ENCODE data around the gene LRMDA. TPM values are rescaled to one million over a fixed set of nuclear protein-coding genes. Genes with fewer than 3 reads are reported as not detected.

The LRMDA gene
- total and polyA plus RNA-seq, 2 of the 8 experiments (the other 6 are each of a cell fraction or from before 2014, with no cell fraction given) = 0.86 to 2.8 TPM

DNA sequence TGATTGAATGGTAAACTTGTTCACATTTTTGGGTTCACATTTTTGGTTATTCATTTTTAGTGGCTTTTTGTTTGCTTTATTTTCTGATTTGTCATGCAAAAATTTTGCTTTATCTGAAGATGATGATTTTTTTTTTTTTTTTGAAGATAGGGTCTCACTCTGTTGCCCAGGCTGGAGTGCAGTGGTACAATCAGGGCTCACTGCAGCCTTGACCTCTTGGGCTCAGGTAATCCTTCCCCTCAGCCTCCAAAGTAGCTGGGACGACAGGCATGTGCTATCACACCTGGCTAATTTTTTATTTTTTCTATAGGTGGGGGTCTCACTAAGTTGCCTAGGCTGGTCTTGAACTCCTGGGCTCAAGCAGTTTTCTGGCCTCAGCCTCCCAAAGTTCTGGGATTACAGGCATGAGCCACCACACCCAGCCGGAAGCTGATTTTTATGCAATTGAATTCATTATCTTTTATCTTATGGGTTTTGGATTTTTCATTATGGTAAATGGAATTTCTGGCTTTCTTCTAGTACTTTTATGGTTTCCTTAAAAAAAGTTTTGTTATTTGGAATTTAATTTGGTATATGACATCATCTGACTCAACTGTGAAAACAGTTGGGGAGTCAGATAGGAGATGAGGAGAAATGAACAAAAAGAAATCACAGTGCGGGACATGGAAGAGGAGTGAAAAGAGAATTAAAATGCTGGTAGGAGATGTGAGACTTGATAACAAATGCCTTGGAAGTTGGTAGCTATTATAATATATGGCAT lies 158.7 kb downstream of the LRMDA start:
- ChIA-PET POLR2A (ENCODE audit: partially characterized antibody) (no interaction called here), CTCF (ENCODE audit: partially characterized antibody) (no interaction called here)
- H3K36me3 ChIP-seq (ENCODE audit: control insufficient read depth in 2 of 4, insufficient read depth in 4 of 4, low read length in 3 of 4) = no peaks in the 10 kb centered on the region
- H3K18ac ChIP-seq (ENCODE audit: extremely low read depth, low read length) = no peak overlapping the region
- H3K27me3 ChIP-seq (replicated peaks in 1 of 4; ENCODE audit: control insufficient read depth in 3 of 4, extremely low read depth in 1 of 4, insufficient read depth in 3 of 4, low read length in 3 of 4) = no peaks in the 10 kb centered on the region; a peak in 1 of 7 replicates
- H3K4ac ChIP-seq (replicated peaks; ENCODE audit: insufficient read length, low read depth, low read length) = no peak overlapping the region
- H2BK120ac ChIP-seq (replicated peaks; ENCODE audit: low read depth, low read length) = no peak overlapping the region
- 99% methylated on average over 3 of the region's 3 CpGs; no CpG with 5 or more reads in 1 of the 2 experiments for WGBS, 2 experiments (ENCODE audit: extremely low coverage in 1 of 2, insufficient coverage in 1 of 2, insufficient read length in 1 of 2, insufficient replicate concordance in 2 of 2, low coverage in 1 of 2, low lambda C conversion rate in 2 of 2, missing lambda C conversion rate in 1 of 2)
- H2BK12ac ChIP-seq (ENCODE audit: low read depth, low read length) = no peak overlapping the region
- no peak for DNase-seq (ENCODE audit: low read depth in 1 of 2, low spot score in 2 of 2)
- no peaks in the 10 kb centered on the region for H4K20me1 ChIP-seq (replicated peaks in 1 of 2; ENCODE audit: control insufficient read depth in 1 of 2, insufficient read depth in 2 of 2, low read length in 2 of 2)
- H2AK5ac ChIP-seq (ENCODE audit: low read depth, low read length) = no peak overlapping the region
- H3K14ac ChIP-seq (ENCODE audit: insufficient read length) = no peak overlapping the region
- no peak overlapping the region for H3K56ac ChIP-seq (replicated peaks; ENCODE audit: insufficient read length, low read depth, low read length)
- no peak overlapping the region for H3K9ac ChIP-seq (replicated peaks in 1 of 4; ENCODE audit: extremely low read depth in 1 of 4, low read depth in 3 of 4, low read length in 3 of 4)
- H3K27ac ChIP-seq (ENCODE audit: low read depth, low read length) = no peak overlapping the region
- no peaks in the 10 kb centered on the region for H3K79me1 ChIP-seq (ENCODE audit: low read depth, low read length)
- no peak overlapping the region for H2BK5ac ChIP-seq (ENCODE audit: low read depth, low read length)
- H3K23ac ChIP-seq (ENCODE audit: insufficient read length) = no peak overlapping the region
- H2BK20ac ChIP-seq (ENCODE audit: low read length) = no peak overlapping the region
- FAIRE-seq = no peak
- no peak overlapping the region for H2BK15ac ChIP-seq (ENCODE audit: low read length)
- no peaks in the 10 kb centered on the region for H3K79me2 ChIP-seq (ENCODE audit: control insufficient read depth in 1 of 2, insufficient read depth in 2 of 2, low read length in 2 of 2)
- no peak overlapping the region for H4K5ac ChIP-seq (ENCODE audit: insufficient read length, low read depth, low read length)
- H2AFZ ChIP-seq (ENCODE audit: low read length) = no peak overlapping the region
- no peaks in the 10 kb centered on the region for H3K9me3 ChIP-seq (ENCODE audit: insufficient read depth in 2 of 2, low read depth in 1 of 2, low read length in 1 of 2)
- no peak overlapping the region for H3K4me3 ChIP-seq (ENCODE audit: extremely low read depth in 1 of 4, insufficient read depth in 2 of 4, low read depth in 3 of 4, low read length in 4 of 4)
- peaks cover 0 to 2% (median 0%) of the 10 kb centered on the region in 4 experiments; a peak in 4 of 7 replicates for H3K4me1 ChIP-seq (replicated peaks in 1 of 4; ENCODE audit: control insufficient read depth in 3 of 4, insufficient read depth in 4 of 4, low read length in 3 of 4)
- H3K23me2 ChIP-seq (ENCODE audit: low read depth, low read length) = no peaks in the 10 kb centered on the region
- H4K91ac ChIP-seq (replicated peaks; ENCODE audit: insufficient read length, low read length) = no peak overlapping the region
- no peak overlapping the region for H4K8ac ChIP-seq (ENCODE audit: extremely low read depth, insufficient read depth, low read length)
- H3K4me2 ChIP-seq (ENCODE audit: insufficient read depth in 1 of 2, low read depth in 2 of 2, low read length in 2 of 2) = no peak overlapping the region
- TF ChIP-seq POLR2A (IDR thresholded peaks at IDR 0.05; ENCODE audit: control extremely low read depth in 1 of 2, low read depth in 2 of 2, low read length in 2 of 2) = no peak
- TF ChIP-seq SIRT6 (IDR thresholded peaks at IDR 0.05; ENCODE audit: low read length) = no peak
- TF ChIP-seq ZNF274 (IDR thresholded peaks at IDR 0.05; ENCODE audit: borderline replicate concordance, extremely low read depth, low read length) = no peak
- no peak for TF ChIP-seq SAP30 (IDR thresholded peaks at IDR 0.05; ENCODE audit: insufficient read depth, insufficient replicate concordance, low read length)
- TF ChIP-seq MAFK (IDR thresholded peaks at IDR 0.05; ENCODE audit: low read depth, low read length) = no peak
- no peak for TF ChIP-seq RFX5 (IDR thresholded peaks at IDR 0.05; ENCODE audit: borderline replicate concordance, low read depth, low read length)
